BJ (cell line): Measurements from ENCODE around the gene AKAP14. TPM values are rescaled to one million over a fixed set of nuclear protein-coding genes. Genes with fewer than 3 reads are reported as not detected.

ENCODE experiments used
- CTCF ChIA-PET: fragments of 350-600 bp; formaldehyde crosslinking; extraction: SDS; loops from one replicate; lab custom pipeline; 2021; ENCODE audit warnings: antibody characterized with exemption, inconsistent platforms; lab: Yijun Ruan, JAX
- POLR2A ChIA-PET: fragments of 300-600 bp; sonication (Branson Sonifier 250); formaldehyde crosslinking; extraction: SDS; loops from one replicate; lab custom pipeline; 2021; ENCODE audit warnings: antibody characterized with exemption; lab: Charles Lee
- DNase-seq: peaks from one replicate; pipeline ENCODE4 v3.0.0-alpha.2; 2011; ENCODE audit warnings: low read depth
- H3K27me3 ChIP-seq: 2 replicates; pipeline ENCODE4 v1.6.0; 2011; ENCODE audit warnings: low read length; ENCODE audit not compliant: control insufficient read depth, insufficient read depth
- H3K36me3 ChIP-seq: 2 replicates; pipeline ENCODE4 v1.5.1; 2011; ENCODE audit warnings: low read length; ENCODE audit not compliant: control insufficient read depth, insufficient read depth
- H3K4me3 ChIP-seq: 2 replicates; pipeline ENCODE4 v1.5.1; 2011; ENCODE audit warnings: low read depth, mild to moderate bottlenecking, control low read depth, low read length
- CTCF ChIP-seq: IDR thresholded peaks from 2 replicates; pipeline ENCODE4 v1.5.1; 2011; ENCODE audit warnings: low read depth, mild to moderate bottlenecking, control low read depth, inconsistent platforms, low read length, moderate library complexity; ENCODE audit not compliant: insufficient read depth
- polyA plus RNA-seq: library from polyadenylated mRNA; depleted of rRNA; stranded (reverse); fragments of >200 nt; gene quantifications from 2 replicates; pipeline ENCODE4 v1.2.3, GENCODE V29; 2011

The AKAP14 gene
- polyA plus RNA-seq, 1 experiment, result not detected

GRCh38 chrX:119935215-119935874 lies 39.7 kb downstream of the AKAP14 start:
- TF ChIP-seq CTCF, result no peak
- POLR2A ChIA-PET, result no interaction called here
- CTCF ChIA-PET, result no interaction called here
- Histone ChIP-seq H3K36me3 (peaks cover 3% of the 10 kb centered on the region), H3K4me3 (no peak overlapping the region), H3K27me3 (no peaks in the 10 kb centered on the region)
- no peak for DNase-seq

- no peak for DNase-seq
- ChIA-PET CTCF (no interaction called here), POLR2A (interaction anchor here (0.5 kb wide), 1 partner anchor 187 kb away, joined by 5 read pairs; no protein-coding TSS in a partner anchor)
- H3K36me3 ChIP-seq, result no peaks in the 10 kb centered on the region
- H3K27me3 ChIP-seq, result no peaks in the 10 kb centered on the region
- no peak overlapping the region for H3K4me3 ChIP-seq
- TF ChIP-seq CTCF, result no peak
Measured at GRCh38 chrX:119941336-119941735, 45.6 kb downstream of the AKAP14 start.

GRCh38 chrX:119942173-119942819 lies 46.6 kb downstream of the AKAP14 start:
- no peaks in the 10 kb centered on the region for H3K27me3 ChIP-seq
- DNase-seq, result no peak
- H3K4me3 ChIP-seq, result peak overlapping the region; percentile 80
- CTCF ChIA-PET, result no interaction called here
- POLR2A ChIA-PET, result no interaction called here
- H3K36me3 ChIP-seq, result no peaks in the 10 kb centered on the region
- TF ChIP-seq CTCF, result no peak

GRCh38 chrX:119942831-119943184 lies 47.1 kb downstream of the AKAP14 start:
- Histone ChIP-seq H3K27me3 (no peaks in the 10 kb centered on the region), H3K36me3 (no peaks in the 10 kb centered on the region), H3K4me3 (peak overlapping the region; percentile 80)
- 0 out of 2 replicates have a peak, but pooled peaks have one; percentile 15 for TF ChIP-seq CTCF
- no peak for DNase-seq
- ChIA-PET CTCF (no interaction called here), POLR2A (no interaction called here)

- POLR2A ChIA-PET, result no interaction called here
- peak within 1 kb of the TSS; percentile 80 for H3K4me3 ChIP-seq
Measured at GRCh38 chrX:119943185-119943988, 47.7 kb downstream of the AKAP14 start, which contains the start of gene NKAP. Gene NKAP, minus strand, starts transcription at chrX:119943751. Its CDS starts 146 bp downstream, at chrX:119943605.

More at GRCh38 chrX:119943185-119943988, 47.7 kb downstream of the AKAP14 start, which contains the start of gene NKAP:
- Histone ChIP-seq H3K27me3 (no peaks in the 10 kb centered on the region), H3K36me3 (no peaks in the 10 kb centered on the region)
- peak; percentile 71 for DNase-seq
- CTCF ChIA-PET, result no interaction called here
- TF ChIP-seq CTCF, result no peak
